ENCODE measurements around the gene SLITRK5.

GRCh38 chr13:87698268-87698667 lies 27.1 kb downstream of the SLITRK5 start:
- TF ChIP-seq, protein P1, sequence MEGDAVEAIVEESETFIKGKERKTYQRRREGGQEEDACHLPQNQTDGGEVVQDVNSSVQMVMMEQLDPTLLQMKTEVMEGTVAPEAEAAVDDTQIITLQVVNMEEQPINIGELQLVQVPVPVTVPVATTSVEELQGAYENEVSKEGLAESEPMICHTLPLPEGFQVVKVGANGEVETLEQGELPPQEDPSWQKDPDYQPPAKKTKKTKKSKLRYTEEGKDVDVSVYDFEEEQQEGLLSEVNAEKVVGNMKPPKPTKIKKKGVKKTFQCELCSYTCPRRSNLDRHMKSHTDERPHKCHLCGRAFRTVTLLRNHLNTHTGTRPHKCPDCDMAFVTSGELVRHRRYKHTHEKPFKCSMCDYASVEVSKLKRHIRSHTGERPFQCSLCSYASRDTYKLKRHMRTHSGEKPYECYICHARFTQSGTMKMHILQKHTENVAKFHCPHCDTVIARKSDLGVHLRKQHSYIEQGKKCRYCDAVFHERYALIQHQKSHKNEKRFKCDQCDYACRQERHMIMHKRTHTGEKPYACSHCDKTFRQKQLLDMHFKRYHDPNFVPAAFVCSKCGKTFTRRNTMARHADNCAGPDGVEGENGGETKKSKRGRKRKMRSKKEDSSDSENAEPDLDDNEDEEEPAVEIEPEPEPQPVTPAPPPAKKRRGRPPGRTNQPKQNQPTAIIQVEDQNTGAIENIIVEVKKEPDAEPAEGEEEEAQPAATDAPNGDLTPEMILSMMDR (IDR thresholded peaks at IDR 0.05; ENCODE audit: low read depth, low read length, poor library complexity, severe bottlenecking) = no peak
- no peak for TF ChIP-seq EZH2phosphoT487 (IDR thresholded peaks at IDR 0.05; ENCODE audit: borderline replicate concordance, low read length)

Measured in DOHH2 (cell line).